IMR-90 (cell line): ENCODE measurements around the gene ZBTB8OS. TPM values are rescaled to one million over a fixed set of nuclear protein-coding genes. Genes with fewer than 3 reads are reported as not detected.

ENCODE experiments used
- ATAC-seq: fragments of 200-7000 bp; cut with Tn5 transposase; 2 replicates; pipeline ENCODE4 v1.9.1; 2020; ENCODE audit warnings: low read depth, mild to moderate bottlenecking, moderate library complexity
- BruUV-seq: library from RNA; stranded (reverse); fragments of 400-500 nt; replicated peaks from 2 replicates; lab custom pipeline; 2021; lab: Mats Ljungman, UMichigan
- CTCF ChIA-PET: fragments of 300-600 bp; formaldehyde crosslinking; extraction: SDS; loops from one replicate; lab custom pipeline; 2021; ENCODE audit warnings: antibody characterized with exemption; lab: Yijun Ruan, JAX
- POLR2A ChIA-PET: fragments of 300-600 bp; sonication (Branson Sonifier 250); formaldehyde crosslinking; loops from one replicate; lab custom pipeline; 2022; ENCODE audit warnings: antibody characterized with exemption; ENCODE audit not compliant: unreplicated experiment; lab: Charles Lee
- DNase-seq: peaks from one replicate; pipeline ENCODE4 v3.0.0; 2013
- H2AFZ ChIP-seq: replicated peaks from 2 replicates; pipeline ENCODE3; 2013; ENCODE audit warnings: low read length, mild to moderate bottlenecking; ENCODE audit not compliant: poor library complexity
- H2AK5ac ChIP-seq: 2 replicates; pipeline ENCODE4 v1.6.1; 2013; ENCODE audit warnings: low read depth, low read length, inconsistent platforms
- H2AK9ac ChIP-seq: replicated peaks from 2 replicates; pipeline ENCODE3; 2013; ENCODE audit warnings: mild to moderate bottlenecking, low read depth, low read length, moderate library complexity; ENCODE audit not compliant: poor library complexity
- H2BK120ac ChIP-seq: 2 replicates; pipeline ENCODE4 v1.6.1; 2013; ENCODE audit warnings: low read depth, low read length, inconsistent platforms
- H2BK15ac ChIP-seq: 3 replicates; pipeline ENCODE4 v1.6.1; 2013; ENCODE audit warnings: low read depth, low read length, inconsistent platforms
- H2BK20ac ChIP-seq: 2 replicates; pipeline ENCODE4 v1.6.1; 2013; ENCODE audit warnings: low read depth, mild to moderate bottlenecking, inconsistent platforms, low read length, moderate library complexity
- H2BK5ac ChIP-seq: 2 replicates; pipeline ENCODE4 v1.6.1; 2013; ENCODE audit warnings: mild to moderate bottlenecking, low read depth, low read length, inconsistent platforms; ENCODE audit not compliant: poor library complexity, severe bottlenecking
- H3K14ac ChIP-seq: replicated peaks from 2 replicates; pipeline ENCODE4 v1.6.1; 2013; ENCODE audit warnings: low read depth, low read length, inconsistent platforms
- H3K18ac ChIP-seq: 2 replicates; pipeline ENCODE4 v1.6.1; 2013; ENCODE audit warnings: low read depth, low read length, control low read depth
- H3K23ac ChIP-seq: 2 replicates; pipeline ENCODE4 v1.6.1; 2013; ENCODE audit warnings: low read depth, low read length, inconsistent platforms
- H3K27ac ChIP-seq: 2 replicates; pipeline ENCODE4 v1.5.1; 2013; ENCODE audit warnings: mild to moderate bottlenecking, control low read depth, low read length; ENCODE audit not compliant: insufficient read depth
- H3K27me3 ChIP-seq: 2 replicates; pipeline ENCODE4 v1.6.1; 2013; ENCODE audit warnings: low read length; ENCODE audit not compliant: control insufficient read depth, insufficient read depth
- H3K36me3 ChIP-seq: 2 replicates; pipeline ENCODE4 v1.6.1; 2013; ENCODE audit warnings: low read length, mixed read lengths; ENCODE audit not compliant: control insufficient read depth, insufficient read depth
- H3K4ac ChIP-seq: 2 replicates; pipeline ENCODE4 v1.6.1; 2013; ENCODE audit warnings: low read depth, low read length, inconsistent platforms
- H3K4me1 ChIP-seq: 2 replicates; pipeline ENCODE4 v1.6.1; 2013; ENCODE audit warnings: low read length, mixed read lengths; ENCODE audit not compliant: control insufficient read depth, insufficient read depth
- H3K4me2 ChIP-seq: 2 replicates; pipeline ENCODE4 v1.6.1; 2013; ENCODE audit warnings: low read depth, mild to moderate bottlenecking, control low read depth, low read length, moderate library complexity
- H3K4me3 ChIP-seq: 2 replicates; pipeline ENCODE4 v1.5.1; 2013; ENCODE audit warnings: low read depth, mild to moderate bottlenecking, control low read depth, low read length, moderate library complexity; ENCODE audit not compliant: insufficient read depth
- H3K56ac ChIP-seq: 2 replicates; pipeline ENCODE4 v1.6.1; 2013; ENCODE audit warnings: low read length, inconsistent platforms; ENCODE audit not compliant: insufficient read depth; ENCODE audit errors: extremely low read depth
- H3K79me1 ChIP-seq, 2 experiments: 2 replicates each; pipeline ENCODE4 v1.6.1; 2013; ENCODE audit warnings: low read length in 2 of 2, inconsistent platforms in 1 of 2, low read depth in 1 of 2
- H3K9ac ChIP-seq: 2 replicates; pipeline ENCODE4 v1.6.1; 2013; ENCODE audit warnings: low read depth, low read length, control low read depth
- H3K9me1 ChIP-seq: 2 replicates; pipeline ENCODE4 v1.6.1; 2013; ENCODE audit warnings: low read length, inconsistent platforms; ENCODE audit not compliant: insufficient read depth
- H3K9me3 ChIP-seq: 2 replicates; pipeline ENCODE4 v1.6.1; 2013; ENCODE audit warnings: low read length; ENCODE audit not compliant: control insufficient read depth, insufficient read depth
- H4K20me1 ChIP-seq: 2 replicates; pipeline ENCODE4 v1.6.1; 2013; ENCODE audit warnings: low read length, inconsistent platforms; ENCODE audit not compliant: insufficient read depth
- H4K5ac ChIP-seq: 2 replicates; pipeline ENCODE4 v1.6.1; 2013; ENCODE audit warnings: mild to moderate bottlenecking, low read depth, low read length, control low read depth
- H4K8ac ChIP-seq, 2 experiments: 2 replicates each; pipeline ENCODE4 v1.6.1; 2013; ENCODE audit warnings: low read depth in 2 of 2, low read length in 2 of 2, control low read depth in 1 of 2, inconsistent platforms in 1 of 2
- H4K91ac ChIP-seq: 2 replicates; pipeline ENCODE4 v1.6.1; 2013; ENCODE audit warnings: low read depth, low read length, inconsistent platforms; ENCODE audit not compliant: insufficient read depth
- BHLHE40 ChIP-seq: fragments of 150-350 bp; IDR thresholded peaks from 2 replicates; pipeline ENCODE4 v1.6.1; 2016; ENCODE audit warnings: mild to moderate bottlenecking, low read depth, low read length
- CEBPB ChIP-seq: IDR thresholded peaks from 2 replicates; pipeline ENCODE4 v1.6.1; 2012; ENCODE audit warnings: low read depth, low read length, improper control_type of control experiment
- CHD1 ChIP-seq: IDR thresholded peaks from 2 replicates; pipeline ENCODE4 v1.6.1; 2012; ENCODE audit warnings: low read depth, low read length, improper control_type of control experiment
- FOS ChIP-seq: fragments of 150-350 bp; IDR thresholded peaks from 2 replicates; pipeline ENCODE4 v1.6.1; 2016; ENCODE audit warnings: low read depth, low read length
- MXI1 ChIP-seq: IDR thresholded peaks from 2 replicates; pipeline ENCODE4 v1.6.1; 2012; ENCODE audit warnings: low read depth, mild to moderate bottlenecking, low read length, moderate library complexity, borderline replicate concordance
- NFE2L2 ChIP-seq: fragments of 150-350 bp; IDR thresholded peaks from 2 replicates; pipeline ENCODE4 v1.6.1; 2016; ENCODE audit warnings: low read depth, mild to moderate bottlenecking, low read length
- POLR2A ChIP-seq: IDR thresholded peaks from 2 replicates; pipeline ENCODE4 v1.6.1; 2012; ENCODE audit warnings: mild to moderate bottlenecking, low read depth, low read length
- RAD21 ChIP-seq: IDR thresholded peaks from 2 replicates; pipeline ENCODE4 v1.6.1; 2012; ENCODE audit warnings: low read length, improper control_type of control experiment
- RCOR1 ChIP-seq: IDR thresholded peaks from 2 replicates; pipeline ENCODE4 v1.6.1; 2012; ENCODE audit warnings: mild to moderate bottlenecking, low read length, improper control_type of control experiment; ENCODE audit not compliant: insufficient replicate concordance
- RFX5 ChIP-seq: IDR thresholded peaks from 2 replicates; pipeline ENCODE4 v1.8.0; 2012; ENCODE audit warnings: low read depth, mild to moderate bottlenecking, low read length, moderate library complexity
- SMC3 ChIP-seq: fragments of 150-350 bp; IDR thresholded peaks from 2 replicates; pipeline ENCODE4 v1.6.1; 2016; ENCODE audit warnings: low read depth, mild to moderate bottlenecking, antibody characterized with exemption, low read length, moderate library complexity
- WGBS, 2 experiments: methylation state at CpG; one replicate each; pipeline versions ENCODE4 v1.1.5 to v1.1.7; 2013; ENCODE audit warnings: missing lambda C conversion rate in 2 of 2; ENCODE audit not compliant: insufficient read length in 1 of 2; ENCODE audit errors: extremely low coverage in 2 of 2; 5-methylcytosine and 5-hydroxymethylcytosine counted together
- dilution Hi-C: fragments of 300-500 bp; cut with HindIII; formaldehyde crosslinking; loops from one replicate; pipeline ENCODE4 v1.14.3; 2018; ENCODE audit warnings: low sequenced_read_pairs; ENCODE audit not compliant: unreplicated experiment
- in situ Hi-C: fragments of 300-500 bp; cut with MboI; formaldehyde crosslinking; loops from 3 replicates; pipeline ENCODE4 v1.14.3; 2019; ENCODE audit warnings: low sequenced_read_pairs, inconsistent platforms, mixed read lengths
- intact Hi-C: fragments of 100-400 bp; cut with micrococcal nuclease; formaldehyde crosslinking; loops from 2 replicates; pipeline ENCODE4 v1.10.0; 2022
- polyA plus RNA-seq, 3 experiments: library from polyadenylated mRNA; depleted of rRNA; stranded (reverse); fragments of >200 nt; gene quantifications; 2 replicates each; pipeline ENCODE4 v1.2.3, GENCODE V29; 2012; ENCODE audit warnings: low replicate concordance in 1 of 3
- total RNA-seq: library from RNA; depleted of rRNA; stranded (reverse); fragments of >200 nt; gene quantifications from 2 replicates; pipeline ENCODE4 v1.2.3, GENCODE V29; 2012
- TF ChIP-seq, protein P1 (sequence below): fragments of 150-350 bp; IDR thresholded peaks from 2 replicates; pipeline ENCODE4 v1.6.1; 2017; ENCODE audit warnings: mild to moderate bottlenecking, antibody characterized with exemption, low read length, low read depth
- TF ChIP-seq, protein P2 (sequence below): fragments of 150-350 bp; IDR thresholded peaks from 2 replicates; pipeline ENCODE4 v1.6.1; 2016; ENCODE audit warnings: low read depth, mild to moderate bottlenecking, low read length, moderate library complexity, borderline replicate concordance

The ZBTB8OS gene
- total and polyA plus RNA-seq, 2 of the 4 experiments (the other 2 are of a cell fraction): 31.0 to 43.5 TPM

DNA sequence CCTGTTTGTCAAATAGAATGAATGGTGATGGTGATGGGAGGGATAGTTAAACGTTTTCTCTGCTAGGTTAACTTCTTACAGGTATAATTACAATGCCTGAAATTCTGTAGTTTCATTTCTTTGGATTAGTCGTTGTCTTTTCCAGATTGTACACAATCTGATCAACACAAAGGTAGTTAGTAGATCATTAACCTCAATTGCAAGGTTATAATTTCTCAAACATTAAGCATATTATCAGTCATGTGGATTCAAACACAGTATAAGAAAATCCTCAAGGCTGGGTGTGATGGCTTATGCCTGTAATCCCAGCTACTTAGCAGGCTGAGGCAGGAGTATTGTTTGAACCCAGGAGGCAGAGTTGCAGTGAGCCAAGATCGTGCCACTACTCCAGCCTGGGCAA lies 31.6 kb upstream of the ZBTB8OS start:
- no TSS peak for BruUV-seq
- Histone ChIP-seq H3K4ac (no peak overlapping the region), H4K20me1 (peaks cover 10% of the 10 kb centered on the region; the same call in 1 of the 2 replicates), H2BK15ac (no peak overlapping the region), H3K56ac (no peak overlapping the region), H3K4me3 (no peak overlapping the region), H3K4me1 (peaks cover 9% of the 10 kb centered on the region), H2AK9ac (no peak overlapping the region), H4K91ac (no peak overlapping the region), H2AFZ (no peak overlapping the region), H4K8ac (no peak overlapping the region), H3K27ac (no peak overlapping the region), H3K27me3 (no peaks in the 10 kb centered on the region), H3K9me3 (no peaks in the 10 kb centered on the region), H3K36me3 (peaks cover 41% of the 10 kb centered on the region), H4K5ac (no peak overlapping the region), H3K9me1 (peaks cover 5% of the 10 kb centered on the region; the same call in 1 of the 2 replicates), H3K23ac (no peak overlapping the region), H3K79me1 (peaks cover 15 to 46% of the 10 kb centered on the region in 2 experiments), H2BK120ac (no peak overlapping the region), H2BK20ac (no peak overlapping the region), H3K9ac (no peak overlapping the region), H3K18ac (no peak overlapping the region), H3K14ac (no peak overlapping the region), H2AK5ac (no peak overlapping the region), H3K4me2 (no peak overlapping the region), H2BK5ac (no peak overlapping the region)
- in situ Hi-C loops: no loop called here
- DNase-seq (no peak), ATAC-seq (no peak)
- dilution Hi-C loops: no loop called here
- ChIA-PET POLR2A (no interaction called here), CTCF (interaction anchor here (0.6 kb wide), 1 partner anchor 30 kb away, joined by 3 read pairs; no protein-coding TSS in a partner anchor)
- TF ChIP-seq CEBPB (no peak), POLR2A (no peak), RAD21 (no peak), RCOR1 (no peak), SMC3 (no peak), RFX5 (no peak), NFE2L2 (no peak), FOS (no peak), BHLHE40 (no peak), MXI1 (no peak), CHD1 (no peak)
- TF ChIP-seq, protein P1, sequence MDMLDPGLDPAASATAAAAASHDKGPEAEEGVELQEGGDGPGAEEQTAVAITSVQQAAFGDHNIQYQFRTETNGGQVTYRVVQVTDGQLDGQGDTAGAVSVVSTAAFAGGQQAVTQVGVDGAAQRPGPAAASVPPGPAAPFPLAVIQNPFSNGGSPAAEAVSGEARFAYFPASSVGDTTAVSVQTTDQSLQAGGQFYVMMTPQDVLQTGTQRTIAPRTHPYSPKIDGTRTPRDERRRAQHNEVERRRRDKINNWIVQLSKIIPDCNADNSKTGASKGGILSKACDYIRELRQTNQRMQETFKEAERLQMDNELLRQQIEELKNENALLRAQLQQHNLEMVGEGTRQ: no peak
- TF ChIP-seq, protein P2, sequence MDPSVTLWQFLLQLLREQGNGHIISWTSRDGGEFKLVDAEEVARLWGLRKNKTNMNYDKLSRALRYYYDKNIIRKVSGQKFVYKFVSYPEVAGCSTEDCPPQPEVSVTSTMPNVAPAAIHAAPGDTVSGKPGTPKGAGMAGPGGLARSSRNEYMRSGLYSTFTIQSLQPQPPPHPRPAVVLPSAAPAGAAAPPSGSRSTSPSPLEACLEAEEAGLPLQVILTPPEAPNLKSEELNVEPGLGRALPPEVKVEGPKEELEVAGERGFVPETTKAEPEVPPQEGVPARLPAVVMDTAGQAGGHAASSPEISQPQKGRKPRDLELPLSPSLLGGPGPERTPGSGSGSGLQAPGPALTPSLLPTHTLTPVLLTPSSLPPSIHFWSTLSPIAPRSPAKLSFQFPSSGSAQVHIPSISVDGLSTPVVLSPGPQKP: no peak
- WGBS, 2 experiments: no CpG with 5 or more reads among the region's 3 CpGs
- intact Hi-C loops: loop anchor here (5.0 kb wide), 1 partner anchor 160 kb away; no protein-coding TSS in a partner anchor
